Ramos (cell line): ENCODE results near the gene QRSL1.

Experiments used
- in situ Hi-C: fragments of 300-500 bp; cut with MboI; formaldehyde crosslinking; loops from one replicate; pipeline ENCODE4 v1.14.3; 2022; ENCODE audit warnings: low sequenced_read_pairs; ENCODE audit not compliant: unreplicated experiment

The QRSL1 gene

GRCh38 chr6:106629103-106629858 is at the start of gene QRSL1, which contains the start of gene RTN4IP1:
Gene QRSL1 (plus strand): TSS chr6:106629578. CDS start chr6:106629682, 104 bp downstream.
Gene RTN4IP1 (minus strand): TSS chr6:106629498. CDS start chr6:106629021, 477 bp downstream.
- in situ Hi-C loops: no loop called here

DNA sequence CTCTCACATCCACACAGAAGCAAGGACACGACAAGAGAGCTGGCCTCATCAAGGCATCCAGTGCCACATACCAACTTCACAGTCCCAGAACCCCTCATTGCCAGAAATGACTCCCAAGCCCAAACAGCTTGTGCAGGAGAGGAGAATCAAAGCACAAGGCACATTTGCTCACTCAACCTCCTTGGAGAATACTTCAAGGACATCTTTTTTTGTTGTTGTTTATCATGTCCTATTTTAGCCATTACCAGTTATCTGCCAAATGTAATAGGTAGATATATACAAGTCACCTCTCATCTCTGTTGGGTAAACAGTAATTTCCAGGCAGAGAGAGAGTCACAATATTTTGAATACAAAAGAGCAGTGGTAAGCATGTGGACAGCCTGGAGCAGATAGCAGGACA is 47.9 kb upstream of the QRSL1 start:
- in situ Hi-C loops: loop anchor here (10.0 kb wide), 1 partner anchor 383 kb away; no protein-coding TSS in a partner anchor

GRCh38 chr6:106586815-106587415 is 42.5 kb upstream of the QRSL1 start:
- in situ Hi-C loops: loop anchor here (10.0 kb wide), 1 partner anchor 378 kb away; no protein-coding TSS in a partner anchor

DNA sequence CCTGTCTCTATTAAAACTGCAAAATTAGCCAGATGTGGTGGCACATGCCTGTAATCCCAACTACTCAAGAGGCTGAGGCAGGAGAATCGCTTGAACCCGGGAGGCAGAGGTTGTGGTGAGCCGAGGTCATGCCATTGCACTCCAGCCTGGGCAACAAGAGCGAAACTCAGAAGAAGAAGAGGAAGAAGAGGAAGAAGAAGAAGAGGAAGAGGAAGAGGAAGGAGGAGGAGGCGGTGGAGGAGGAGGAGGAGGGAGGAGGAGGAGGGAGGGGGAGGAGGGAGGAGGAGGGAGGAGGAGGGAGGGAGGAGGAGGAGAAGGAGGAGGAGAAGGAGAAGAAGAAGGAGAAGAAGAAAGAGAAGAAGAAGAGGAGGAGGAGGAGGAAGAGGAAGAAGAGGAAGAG is 40.4 kb upstream of the QRSL1 start:
- in situ Hi-C loops: loop anchor here (10.0 kb wide), 1 partner anchor 376 kb away; no protein-coding TSS in a partner anchor

DNA sequence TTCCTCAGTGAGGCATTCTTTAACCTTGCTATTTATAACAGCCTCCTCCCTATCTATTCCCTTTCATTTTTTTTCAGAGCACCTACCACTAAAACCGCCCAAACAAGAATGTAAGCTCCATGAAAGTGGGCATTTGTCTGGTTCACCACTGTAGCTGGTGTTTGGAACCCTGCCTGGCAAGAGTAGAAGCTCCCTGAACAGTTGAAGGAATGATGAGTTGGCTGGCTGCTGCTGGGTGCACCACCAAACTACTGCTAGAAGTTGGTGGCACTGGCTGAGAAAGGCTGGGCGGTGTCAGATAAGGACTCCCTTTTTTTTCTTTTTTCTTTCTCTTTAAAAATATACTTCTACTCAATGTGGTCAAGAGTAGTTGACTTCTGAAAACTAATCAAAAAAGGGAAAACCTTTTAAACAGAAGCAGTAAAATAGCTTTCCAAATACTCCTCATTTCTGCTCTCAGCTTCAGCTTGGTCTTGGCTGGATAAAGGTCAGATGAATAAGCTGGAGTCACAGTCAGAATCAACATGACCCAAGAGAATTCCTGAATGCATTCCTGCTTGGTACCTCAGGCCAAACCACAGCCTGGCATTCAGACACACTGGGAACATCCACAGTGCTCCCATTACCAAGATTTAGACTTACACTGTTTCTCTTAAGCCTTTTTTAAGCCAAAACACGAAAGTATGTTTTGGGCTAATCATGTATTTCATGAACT is 38.1 kb upstream of the QRSL1 start:
- in situ Hi-C loops: no loop called here

DNA sequence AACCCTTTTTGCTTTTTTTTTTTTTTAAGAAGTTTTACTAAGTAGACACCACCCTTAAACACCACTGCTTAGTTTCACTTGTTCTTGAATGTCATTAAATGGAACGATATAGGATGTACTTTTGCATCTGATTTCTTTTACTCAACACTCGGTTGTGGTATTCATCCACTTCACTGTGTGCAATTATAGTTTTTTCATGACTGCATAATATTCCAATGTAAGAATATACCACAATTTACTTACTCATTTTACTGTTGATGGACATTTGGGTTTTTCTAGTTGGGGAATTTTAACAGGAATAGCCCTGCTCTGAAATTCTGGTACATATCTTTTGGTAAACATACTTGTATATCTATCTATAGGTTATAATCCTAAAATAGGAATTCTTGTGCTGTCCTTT is 29.9 kb upstream of the QRSL1 start:
- in situ Hi-C loops: no loop called here

DNA sequence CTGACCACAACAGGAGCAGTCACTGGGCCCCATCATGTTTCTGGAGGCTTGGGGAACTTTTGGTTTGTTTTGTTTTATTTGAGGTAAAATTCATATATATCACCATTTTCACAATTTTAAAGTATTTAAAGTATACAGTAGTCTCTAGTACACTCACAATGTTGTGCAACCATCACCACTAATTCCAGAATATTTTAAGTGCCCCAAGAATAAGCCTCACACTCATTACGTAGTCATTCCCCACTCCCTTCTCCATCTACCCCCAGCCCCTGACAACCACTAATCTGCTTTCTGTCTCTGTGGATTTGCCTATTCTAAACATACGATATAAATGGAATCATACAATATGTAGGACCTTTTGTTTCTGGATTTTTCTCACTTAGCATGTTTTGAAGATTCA is 29.0 kb upstream of the QRSL1 start:
- in situ Hi-C loops: no loop called here

- in situ Hi-C loops: loop anchor here (5.0 kb wide), 1 partner anchor 374 kb away; no protein-coding TSS in a partner anchor
Observed at GRCh38 chr6:106608080-106608668, 21.2 kb upstream of the QRSL1 start.

- in situ Hi-C loops: loop anchor here (5.0 kb wide), 1 partner anchor 373 kb away; no protein-coding TSS in a partner anchor
Observed at GRCh38 chr6:106609699-106610098, 19.7 kb upstream of the QRSL1 start.

GRCh38 chr6:106611030-106611429 is 18.3 kb upstream of the QRSL1 start:
- in situ Hi-C loops: no loop called here

- in situ Hi-C loops: no loop called here
Observed at GRCh38 chr6:106612671-106613416, 16.5 kb upstream of the QRSL1 start.

DNA sequence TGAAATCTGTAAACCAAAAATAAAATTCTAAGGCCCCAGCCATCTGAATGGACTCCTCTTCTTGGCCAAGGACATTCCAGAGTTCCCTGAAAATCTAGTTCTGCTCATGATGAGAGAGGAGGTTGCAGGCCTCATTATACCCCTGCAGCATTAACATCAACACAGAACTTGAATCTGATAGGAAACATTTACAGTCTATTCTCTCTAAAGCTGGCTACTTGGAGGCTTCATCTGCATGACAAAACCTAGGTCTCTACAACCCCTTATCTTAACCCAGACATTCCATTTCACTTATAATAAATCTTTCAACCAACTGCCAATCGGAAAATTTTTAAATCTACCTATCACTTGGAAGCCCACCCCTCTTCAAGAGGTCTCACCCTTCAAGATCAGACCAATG is 15.8 kb upstream of the QRSL1 start:
- in situ Hi-C loops: no loop called here

GRCh38 chr6:106614166-106614565 is 15.2 kb upstream of the QRSL1 start:
- in situ Hi-C loops: no loop called here

GRCh38 chr6:106614592-106615257 is 14.7 kb upstream of the QRSL1 start:
- in situ Hi-C loops: no loop called here

- in situ Hi-C loops: no loop called here
Observed at GRCh38 chr6:106617302-106617701, 12.1 kb upstream of the QRSL1 start.

DNA sequence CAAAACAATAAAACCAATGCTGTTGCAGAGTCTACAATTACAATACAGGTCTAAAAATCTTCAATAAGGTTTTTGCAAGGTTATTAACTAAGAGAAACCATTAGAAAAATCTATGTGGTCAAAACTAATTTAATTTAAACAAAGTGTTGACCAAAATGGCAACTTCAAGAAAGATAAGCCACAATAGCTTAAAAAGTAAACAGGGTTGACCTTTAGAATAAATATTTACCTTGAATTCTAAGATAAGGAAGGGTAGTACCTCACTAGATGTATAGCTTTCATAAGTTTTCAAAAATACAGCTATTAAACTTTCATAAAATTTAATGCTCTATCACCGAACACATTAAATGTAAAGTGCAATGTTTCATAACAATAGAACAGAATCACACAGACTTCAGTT is 11.5 kb upstream of the QRSL1 start:
- in situ Hi-C loops: no loop called here

GRCh38 chr6:106618324-106618723 is 11.1 kb upstream of the QRSL1 start:
- in situ Hi-C loops: no loop called here

DNA sequence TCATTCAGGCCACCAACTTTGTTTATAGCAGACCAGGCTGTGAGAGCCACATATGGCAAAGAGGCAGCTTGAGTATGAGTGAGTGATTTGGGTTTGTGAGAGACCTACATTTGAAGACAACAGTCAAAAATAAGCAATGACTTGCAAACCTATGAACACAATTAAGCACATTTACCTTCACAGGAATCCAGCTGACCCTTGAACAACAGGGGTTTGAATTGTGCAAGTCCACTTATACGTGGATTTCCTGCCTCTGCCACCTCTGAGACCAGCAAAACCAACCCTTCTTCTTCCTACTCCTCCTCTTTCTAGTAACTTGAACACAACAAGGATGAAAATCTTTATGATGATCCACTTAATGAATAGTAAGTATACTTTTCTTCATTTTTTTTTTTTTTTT is 10.2 kb upstream of the QRSL1 start:
- in situ Hi-C loops: no loop called here

DNA sequence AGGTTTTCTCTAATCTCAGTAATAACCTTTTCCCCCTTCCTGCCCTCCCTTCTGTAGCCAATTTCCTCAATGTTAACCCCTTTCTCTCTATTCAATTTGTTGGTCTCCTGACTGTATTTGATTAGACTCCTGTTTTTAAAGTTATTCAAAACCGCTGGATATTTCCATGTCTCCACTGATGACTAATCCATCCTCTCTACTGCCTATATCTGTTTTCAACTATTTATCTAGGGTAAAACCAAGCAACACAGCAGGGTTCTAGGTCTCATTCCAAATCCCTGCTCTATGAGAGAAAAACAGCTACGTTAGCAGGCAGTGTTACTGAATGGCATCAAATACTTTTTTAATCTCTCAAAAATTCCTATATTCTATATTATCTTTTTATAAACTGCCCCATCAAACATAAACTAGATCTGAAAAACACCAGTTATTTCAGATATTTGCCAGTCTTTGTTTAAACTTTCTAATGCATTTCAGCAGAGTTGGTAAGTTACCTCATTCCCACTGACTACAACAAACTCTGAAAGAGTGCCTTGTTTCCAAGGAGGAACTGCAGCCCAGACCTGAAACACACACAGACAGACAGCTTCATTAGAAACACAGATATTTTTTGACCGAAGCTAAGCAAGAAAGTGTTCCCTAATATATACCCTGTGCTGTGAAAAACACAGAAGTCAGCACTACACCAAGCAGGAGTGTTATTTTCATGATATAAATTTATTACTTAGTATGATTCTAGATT is 8.3 kb upstream of the QRSL1 start:
- in situ Hi-C loops: no loop called here
